Loucy (cell line): ENCODE data around the gene DNAH14.
A peak's percentile ranks its signal among the peaks of the same experiment; 100 is the strongest.
"Not testable (repeated sequence)": the region's sequence is repeated elsewhere in the genome, so short reads cannot be mapped to it uniquely, and the experiment has no call there.

ENCODE experiments used
- H2AFZ ChIP-seq: fragments of 200-600 bp; sonication (generic); 2 replicates; pipeline ENCODE4 v1.6.0; 2016; ENCODE audit warnings: antibody characterized with exemption, mild to moderate bottlenecking, low read length, moderate library complexity
- H3F3A ChIP-seq: fragments of 200-600 bp; 2 replicates; pipeline ENCODE4 v1.6.0; 2016; ENCODE audit warnings: antibody characterized with exemption, low read depth, mild to moderate bottlenecking
- H3K27me3 ChIP-seq: fragments of 200-600 bp; sonication (generic); 2 replicates; pipeline ENCODE4 v1.6.1; 2014; ENCODE audit warnings: low read length, mild to moderate bottlenecking; ENCODE audit not compliant: insufficient read depth, poor library complexity, severe bottlenecking
- H3K36me3 ChIP-seq: fragments of 200-600 bp; sonication (generic); 2 replicates; pipeline ENCODE4 v1.6.1; 2016; ENCODE audit warnings: low read length; ENCODE audit not compliant: insufficient read depth
- H3K4me1 ChIP-seq: fragments of 200-600 bp; sonication (generic); 2 replicates; pipeline ENCODE4 v1.5.1; 2014; ENCODE audit warnings: low read length, mild to moderate bottlenecking; ENCODE audit not compliant: insufficient read depth, poor library complexity, severe bottlenecking
- H3K4me2 ChIP-seq: fragments of 200-600 bp; sonication (generic); 2 replicates; pipeline ENCODE4 v1.6.0; 2014; ENCODE audit warnings: antibody characterized with exemption, low read length, low read depth, mild to moderate bottlenecking; ENCODE audit not compliant: poor library complexity, severe bottlenecking
- H3K4me3 ChIP-seq: fragments of 200-600 bp; sonication (generic); 2 replicates; pipeline ENCODE4 v1.5.1; 2014; ENCODE audit warnings: low read length, mild to moderate bottlenecking, mixed read lengths; ENCODE audit not compliant: poor library complexity, severe bottlenecking
- H3K79me2 ChIP-seq: fragments of 200-600 bp; sonication (generic); 2 replicates; pipeline ENCODE4 v1.6.1; 2014; ENCODE audit warnings: low read length; ENCODE audit not compliant: insufficient read depth
- H3K9ac ChIP-seq: fragments of 200-600 bp; sonication (generic); 2 replicates; pipeline ENCODE4 v1.6.0; 2014; ENCODE audit warnings: mild to moderate bottlenecking, low read depth, low read length, moderate library complexity; ENCODE audit not compliant: poor library complexity, severe bottlenecking
- H3K9me2 ChIP-seq: fragments of 200-600 bp; sonication (generic); replicated peaks from 2 replicates; pipeline ENCODE4 v1.6.1; 2016; ENCODE audit warnings: low read depth, low read length, mixed read lengths
- H3K9me3 ChIP-seq: fragments of 200-600 bp; sonication (generic); 2 replicates; pipeline ENCODE4 v1.6.1; 2014; ENCODE audit warnings: mild to moderate bottlenecking, antibody characterized with exemption, low read length, low read depth; ENCODE audit not compliant: insufficient read depth
- H4K20me1 ChIP-seq: fragments of 200-600 bp; sonication (generic); 2 replicates; pipeline ENCODE4 v1.6.0; 2014; ENCODE audit warnings: antibody characterized with exemption, low read length, mild to moderate bottlenecking; ENCODE audit not compliant: insufficient read depth, poor library complexity, severe bottlenecking
- CTCF ChIP-seq: fragments of 200-600 bp; sonication (generic); conservative IDR thresholded peaks from 2 replicates; pipeline ENCODE4 v1.5.1; 2014; ENCODE audit warnings: mild to moderate bottlenecking, antibody characterized with exemption, low read length
- EZH2phosphoT487 ChIP-seq: fragments of 200-600 bp; IDR thresholded peaks from 2 replicates; pipeline ENCODE4 v1.6.1; 2018; ENCODE audit warnings: antibody characterized with exemption, mild to moderate bottlenecking, moderate library complexity, borderline replicate concordance

Gene DNAH14

GRCh38 chr1:224884361-224884801, 45.1 kb upstream of the DNAH14 start:
- Histone ChIP-seq H3K79me2 (no peaks in the 10 kb centered on the region), H3K36me3 (no peaks in the 10 kb centered on the region), H3K9ac (no peak overlapping the region), H3K4me2 (no peak overlapping the region), H4K20me1 (no peaks in the 10 kb centered on the region), H3K4me3 (no peak overlapping the region), H3K9me3 (0 out of 2 replicates have a peak, but pooled peaks cover 4% of the 10 kb centered on the region), H3F3A (no peaks in the 10 kb centered on the region), H3K9me2 (no peaks in the 10 kb centered on the region), H3K4me1 (no peaks in the 10 kb centered on the region), H3K27me3 (no peaks in the 10 kb centered on the region), H2AFZ (no peak overlapping the region)
- TF ChIP-seq EZH2phosphoT487, result no peak
- TF ChIP-seq CTCF, result no peak

DNA sequence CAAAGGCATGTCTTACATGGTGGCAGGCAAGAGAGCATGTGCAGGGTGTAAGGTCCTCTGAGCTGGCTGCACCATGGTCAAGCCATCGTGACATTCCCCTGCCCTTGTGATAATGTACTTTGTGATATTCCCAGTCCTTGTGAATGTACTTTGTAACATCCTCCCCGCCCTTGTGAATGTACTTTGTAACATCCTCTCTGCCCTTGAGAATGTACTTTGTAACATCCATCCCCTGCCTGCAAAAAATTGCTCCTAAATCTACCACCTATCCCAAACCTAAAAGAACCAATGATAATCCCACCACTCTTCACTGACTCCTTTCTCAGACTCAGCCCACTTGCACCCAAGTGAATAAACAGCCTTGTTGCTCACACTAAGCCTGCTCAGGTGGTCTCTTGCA, 44.1 kb upstream of the DNAH14 start:
- H3K9me2 ChIP-seq, H3K9me3 ChIP-seq, H4K20me1 ChIP-seq, H3K27me3 ChIP-seq, H3K9ac ChIP-seq, H3F3A ChIP-seq, H3K36me3 ChIP-seq, H3K4me1 ChIP-seq, H2AFZ ChIP-seq, H3K4me2 ChIP-seq, H3K4me3 ChIP-seq, H3K79me2 ChIP-seq: not testable (repeated sequence)

DNA sequence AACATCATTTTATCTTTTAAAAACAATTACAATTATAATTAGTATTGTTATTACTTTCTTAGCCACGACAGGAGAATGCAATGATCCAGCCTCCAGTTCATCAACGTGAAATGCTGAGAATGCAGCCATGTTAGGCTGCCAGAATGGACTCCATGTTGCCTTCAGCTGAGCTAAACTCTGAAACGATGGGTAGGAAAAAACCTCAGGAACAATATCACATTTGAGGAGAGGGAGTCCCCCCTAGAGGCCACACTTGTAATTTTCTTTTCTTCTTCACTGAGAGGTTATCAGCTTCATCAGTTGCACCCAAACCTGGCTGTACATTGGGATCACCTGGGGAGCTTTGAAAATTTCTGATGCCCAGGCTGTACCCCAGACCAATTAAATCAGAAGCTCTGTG, 34.6 kb upstream of the DNAH14 start:
- Histone ChIP-seq H3K9me3 (0 out of 2 replicates have a peak, but pooled peaks cover 5% of the 10 kb centered on the region), H4K20me1 (no peaks in the 10 kb centered on the region)
- TF ChIP-seq EZH2phosphoT487, result no peak
- TF ChIP-seq CTCF, result peak; percentile 54

GRCh38 chr1:224896130-224896781, 33.2 kb upstream of the DNAH14 start:
- Histone ChIP-seq H3K4me3 (no peak overlapping the region), H3K27me3 (no peaks in the 10 kb centered on the region), H3K36me3 (no peaks in the 10 kb centered on the region), H3K9me2 (no peaks in the 10 kb centered on the region), H3F3A (no peaks in the 10 kb centered on the region), H2AFZ (no peak overlapping the region), H3K4me1 (no peaks in the 10 kb centered on the region), H3K79me2 (no peaks in the 10 kb centered on the region), H3K9me3 (0 out of 2 replicates have a peak, but pooled peaks cover 5% of the 10 kb centered on the region), H3K9ac (no peak overlapping the region), H4K20me1 (no peaks in the 10 kb centered on the region), H3K4me2 (no peak overlapping the region)
- TF ChIP-seq EZH2phosphoT487 (no peak), CTCF (no peak)

More for the DNA sequence above, 34.6 kb upstream of the DNAH14 start:
- Histone ChIP-seq H3K4me3 (no peak overlapping the region), H3F3A (no peaks in the 10 kb centered on the region), H2AFZ (no peak overlapping the region), H3K9me2 (no peaks in the 10 kb centered on the region), H3K9ac (no peak overlapping the region), H3K27me3 (no peaks in the 10 kb centered on the region), H3K79me2 (no peaks in the 10 kb centered on the region), H3K4me2 (no peak overlapping the region), H3K36me3 (no peaks in the 10 kb centered on the region), H3K4me1 (no peaks in the 10 kb centered on the region)
